DMS79 treated with DMSO at 0.1 percent for 48 hours (cell line): ENCODE measurements around the gene LNX1.
"Not testable (repeated sequence)": the region's sequence is repeated elsewhere in the genome, so short reads cannot be mapped to it uniquely, and the experiment has no call there.

ENCODE experiments used
- DNase-seq: peaks from one replicate; lab custom pipeline; 2025; lab: John Stamatoyannopoulos, UW

Gene LNX1

GRCh38 chr4:53494851-53495250, 96.4 kb downstream of the LNX1 start:
- no peak for DNase-seq

- DNase-seq: no peak
Observed at GRCh38 chr4:53490965-53491622, 100.2 kb downstream of the LNX1 start.

GRCh38 chr4:53490161-53490956, 100.9 kb downstream of the LNX1 start:
- no peak for DNase-seq

GRCh38 chr4:53489279-53489889, 101.9 kb downstream of the LNX1 start:
- DNase-seq: no peak

GRCh38 chr4:53487766-53488165, 103.5 kb downstream of the LNX1 start:
- no peak for DNase-seq

GRCh38 chr4:53485658-53486040, 105.6 kb downstream of the LNX1 start:
- no peak for DNase-seq

GRCh38 chr4:53484911-53485657, 106.2 kb downstream of the LNX1 start:
- DNase-seq: no peak

GRCh38 chr4:53483250-53483649, 108.0 kb downstream of the LNX1 start:
- DNase-seq: no peak

- no peak for DNase-seq
Observed at GRCh38 chr4:53481586-53481985, 109.7 kb downstream of the LNX1 start.

GRCh38 chr4:53480909-53481308, 110.4 kb downstream of the LNX1 start:
- DNase-seq: no peak

- no peak for DNase-seq
Observed at GRCh38 chr4:53479736-53480525, 111.4 kb downstream of the LNX1 start.

- DNase-seq: no peak
Observed at GRCh38 chr4:53478671-53479456, 112.4 kb downstream of the LNX1 start.

GRCh38 chr4:53477636-53478035, 113.7 kb downstream of the LNX1 start:
- no peak for DNase-seq

- DNase-seq: no peak
Observed at GRCh38 chr4:53477038-53477565, 114.2 kb downstream of the LNX1 start.

GRCh38 chr4:53476232-53477037, 114.9 kb downstream of the LNX1 start:
- no peak for DNase-seq

GRCh38 chr4:53466576-53466975, 124.7 kb downstream of the LNX1 start:
- not testable (repeated sequence) for DNase-seq

GRCh38 chr4:53465891-53466290, 125.4 kb downstream of the LNX1 start:
- no peak for DNase-seq

- DNase-seq: no peak
Observed at GRCh38 chr4:53465281-53465680, 126.0 kb downstream of the LNX1 start.

- no peak for DNase-seq
Observed at GRCh38 chr4:53463340-53463739, 127.9 kb downstream of the LNX1 start.

GRCh38 chr4:53461244-53461643, 130.0 kb downstream of the LNX1 start:
- no peak for DNase-seq
